GM12878 (cell line): ENCODE results near the gene PQBP1. TPM values are rescaled to one million over a fixed set of nuclear protein-coding genes. Genes with fewer than 3 reads are reported as not detected.
A peak's percentile ranks its signal among the peaks of the same experiment; 100 is the strongest.

Experiments used
- DPF2 ChIP-seq: fragments of 450-650 bp; IDR thresholded peaks from 2 replicates; pipeline ENCODE4 v1.6.1; 2017; ENCODE audit warnings: mild to moderate bottlenecking
- FOXM1 ChIP-seq: IDR thresholded peaks from 2 replicates; pipeline ENCODE4 v1.6.1; 2012; ENCODE audit warnings: low read depth, mild to moderate bottlenecking, inconsistent platforms, low read length, moderate library complexity
- MTA2 ChIP-seq: fragments of 450-650 bp; IDR thresholded peaks from 2 replicates; pipeline ENCODE4 v1.6.1; 2016; ENCODE audit warnings: low read depth, mild to moderate bottlenecking, moderate library complexity
- RAD51 ChIP-seq: fragments of 450-650 bp; IDR thresholded peaks from 2 replicates; pipeline ENCODE4 v1.6.1; 2016; ENCODE audit warnings: moderate library complexity, mild to moderate bottlenecking, inconsistent platforms
- SIN3A ChIP-seq: IDR thresholded peaks from 2 replicates; pipeline ENCODE4 v1.6.1; 2012; ENCODE audit warnings: low read depth, low read length, improper control_type of control experiment
- polyA plus RNA-seq, 11 experiments: library from polyadenylated mRNA; depleted of rRNA in 4 of 11; unstranded in 6 of 11; stranded (reverse) in 5 of 11; fragments of >200 nt; fragmentation: Nextera tagmentation in 4 of 11; fragmentation: Illumina TruSeq in 1 of 11; extraction: Ambion mirVana in 4 of 11; extraction: Trizol in 1 of 11; gene quantifications; 1 replicate in 1 of 11; 2 replicates in 10 of 11; pipeline versions ENCODE4 v1.2.1 to v1.2.3, GENCODE V29; 2011 to 2016; ENCODE audit warnings: inconsistent platforms in 2 of 11, missing spikeins in 2 of 11, low read depth in 1 of 11
- total RNA-seq, 4 experiments: library from RNA; depleted of rRNA in 3 of 4; stranded (reverse); fragments of >200 nt in 3 of 4; fragmentation: Illumina TruSeq in 1 of 4; extraction: Trizol in 1 of 4; gene quantifications; 2 replicates each; pipeline versions ENCODE4 v1.2.1 to v1.2.3, GENCODE V29; 2013 to 2021
- TF ChIP-seq, protein P1 (sequence below), 3 experiments: IDR thresholded peaks in 2 of 3; conservative IDR thresholded peaks in 1 of 3; 2 replicates each; pipeline ENCODE4 v1.5.1; 2011; ENCODE audit warnings: low read depth in 3 of 3, low read length in 3 of 3, mild to moderate bottlenecking in 3 of 3, control low read depth in 2 of 3, moderate library complexity in 2 of 3, inconsistent platforms in 1 of 3, mixed read lengths in 1 of 3; ENCODE audit not compliant: control insufficient read depth in 2 of 3, insufficient read depth in 1 of 3; ENCODE audit errors: extremely low read depth in 1 of 3
- TF ChIP-seq, protein P2 (sequence below): IDR thresholded peaks from 2 replicates; pipeline ENCODE4 v1.6.1; 2012; ENCODE audit warnings: mild to moderate bottlenecking, low read depth, low read length
- TF ChIP-seq, protein P3 (sequence below): fragments of 450-650 bp; IDR thresholded peaks from 2 replicates; pipeline ENCODE4 v1.6.1; 2017; ENCODE audit warnings: mild to moderate bottlenecking, moderate library complexity

Gene PQBP1
- total and polyA plus RNA-seq, 10 of the 15 experiments (the other 5 are each of a cell fraction or from before 2014, with no cell fraction given): 12.5 to 74.8 (median 68.5) TPM

DNA sequence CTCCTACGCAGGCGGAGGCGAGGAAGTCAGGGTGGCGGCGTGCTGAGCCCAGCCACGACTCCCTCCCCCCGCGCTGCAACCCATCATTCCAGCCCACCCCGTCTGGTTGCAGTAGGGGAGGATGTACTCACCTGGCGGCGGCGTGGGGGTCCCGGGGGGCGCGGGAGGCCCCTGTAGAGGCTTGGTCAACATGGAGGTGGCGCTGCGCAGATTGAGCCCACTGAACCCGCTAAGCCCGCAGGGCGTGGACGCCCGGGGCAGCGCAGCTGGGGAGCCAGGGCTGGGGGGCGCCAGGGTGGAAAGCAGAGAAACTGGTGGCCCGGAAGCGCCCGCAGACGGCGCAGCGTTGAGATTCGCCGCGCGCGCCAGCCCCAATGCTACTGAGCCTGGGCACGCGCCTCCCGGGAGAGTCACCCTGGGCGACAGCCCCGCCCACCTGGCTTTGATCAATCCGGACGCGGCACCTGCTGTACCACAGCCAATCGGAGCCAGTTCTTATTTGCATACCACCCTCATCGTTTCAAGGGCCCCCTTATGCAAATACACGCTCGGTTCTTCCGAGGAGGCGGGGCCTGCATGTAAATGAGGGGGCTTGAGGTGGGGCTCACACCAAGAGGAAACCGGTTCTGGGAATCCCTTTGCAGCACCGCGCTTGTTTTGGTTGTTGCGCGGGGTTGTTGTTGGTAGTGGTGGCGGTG lies 21.1 kb downstream of the PQBP1 start, which contains the start of gene PIM2 (continued):
- TF ChIP-seq, protein P1, sequence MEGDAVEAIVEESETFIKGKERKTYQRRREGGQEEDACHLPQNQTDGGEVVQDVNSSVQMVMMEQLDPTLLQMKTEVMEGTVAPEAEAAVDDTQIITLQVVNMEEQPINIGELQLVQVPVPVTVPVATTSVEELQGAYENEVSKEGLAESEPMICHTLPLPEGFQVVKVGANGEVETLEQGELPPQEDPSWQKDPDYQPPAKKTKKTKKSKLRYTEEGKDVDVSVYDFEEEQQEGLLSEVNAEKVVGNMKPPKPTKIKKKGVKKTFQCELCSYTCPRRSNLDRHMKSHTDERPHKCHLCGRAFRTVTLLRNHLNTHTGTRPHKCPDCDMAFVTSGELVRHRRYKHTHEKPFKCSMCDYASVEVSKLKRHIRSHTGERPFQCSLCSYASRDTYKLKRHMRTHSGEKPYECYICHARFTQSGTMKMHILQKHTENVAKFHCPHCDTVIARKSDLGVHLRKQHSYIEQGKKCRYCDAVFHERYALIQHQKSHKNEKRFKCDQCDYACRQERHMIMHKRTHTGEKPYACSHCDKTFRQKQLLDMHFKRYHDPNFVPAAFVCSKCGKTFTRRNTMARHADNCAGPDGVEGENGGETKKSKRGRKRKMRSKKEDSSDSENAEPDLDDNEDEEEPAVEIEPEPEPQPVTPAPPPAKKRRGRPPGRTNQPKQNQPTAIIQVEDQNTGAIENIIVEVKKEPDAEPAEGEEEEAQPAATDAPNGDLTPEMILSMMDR (IDR thresholded peaks at IDR 0.05 in 2 of 3, conservative IDR thresholded peaks at IDR 0.05 in 1 of 3; ENCODE audit: control insufficient read depth in 2 of 3, extremely low read depth in 1 of 3, insufficient read depth in 1 of 3, low read depth in 3 of 3, low read length in 3 of 3): no peak
- TF ChIP-seq MTA2 (no peak), FOXM1 (0 out of 2 replicates have a peak, but pooled peaks have one; percentile 27), DPF2 (0 out of 2 replicates have a peak, but pooled peaks have one; percentile 20), RAD51 (peak; percentile 84), SIN3A (no peak)
- TF ChIP-seq, protein P2, sequence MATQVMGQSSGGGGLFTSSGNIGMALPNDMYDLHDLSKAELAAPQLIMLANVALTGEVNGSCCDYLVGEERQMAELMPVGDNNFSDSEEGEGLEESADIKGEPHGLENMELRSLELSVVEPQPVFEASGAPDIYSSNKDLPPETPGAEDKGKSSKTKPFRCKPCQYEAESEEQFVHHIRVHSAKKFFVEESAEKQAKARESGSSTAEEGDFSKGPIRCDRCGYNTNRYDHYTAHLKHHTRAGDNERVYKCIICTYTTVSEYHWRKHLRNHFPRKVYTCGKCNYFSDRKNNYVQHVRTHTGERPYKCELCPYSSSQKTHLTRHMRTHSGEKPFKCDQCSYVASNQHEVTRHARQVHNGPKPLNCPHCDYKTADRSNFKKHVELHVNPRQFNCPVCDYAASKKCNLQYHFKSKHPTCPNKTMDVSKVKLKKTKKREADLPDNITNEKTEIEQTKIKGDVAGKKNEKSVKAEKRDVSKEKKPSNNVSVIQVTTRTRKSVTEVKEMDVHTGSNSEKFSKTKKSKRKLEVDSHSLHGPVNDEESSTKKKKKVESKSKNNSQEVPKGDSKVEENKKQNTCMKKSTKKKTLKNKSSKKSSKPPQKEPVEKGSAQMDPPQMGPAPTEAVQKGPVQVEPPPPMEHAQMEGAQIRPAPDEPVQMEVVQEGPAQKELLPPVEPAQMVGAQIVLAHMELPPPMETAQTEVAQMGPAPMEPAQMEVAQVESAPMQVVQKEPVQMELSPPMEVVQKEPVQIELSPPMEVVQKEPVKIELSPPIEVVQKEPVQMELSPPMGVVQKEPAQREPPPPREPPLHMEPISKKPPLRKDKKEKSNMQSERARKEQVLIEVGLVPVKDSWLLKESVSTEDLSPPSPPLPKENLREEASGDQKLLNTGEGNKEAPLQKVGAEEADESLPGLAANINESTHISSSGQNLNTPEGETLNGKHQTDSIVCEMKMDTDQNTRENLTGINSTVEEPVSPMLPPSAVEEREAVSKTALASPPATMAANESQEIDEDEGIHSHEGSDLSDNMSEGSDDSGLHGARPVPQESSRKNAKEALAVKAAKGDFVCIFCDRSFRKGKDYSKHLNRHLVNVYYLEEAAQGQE: peak; percentile 60
- TF ChIP-seq, protein P3, sequence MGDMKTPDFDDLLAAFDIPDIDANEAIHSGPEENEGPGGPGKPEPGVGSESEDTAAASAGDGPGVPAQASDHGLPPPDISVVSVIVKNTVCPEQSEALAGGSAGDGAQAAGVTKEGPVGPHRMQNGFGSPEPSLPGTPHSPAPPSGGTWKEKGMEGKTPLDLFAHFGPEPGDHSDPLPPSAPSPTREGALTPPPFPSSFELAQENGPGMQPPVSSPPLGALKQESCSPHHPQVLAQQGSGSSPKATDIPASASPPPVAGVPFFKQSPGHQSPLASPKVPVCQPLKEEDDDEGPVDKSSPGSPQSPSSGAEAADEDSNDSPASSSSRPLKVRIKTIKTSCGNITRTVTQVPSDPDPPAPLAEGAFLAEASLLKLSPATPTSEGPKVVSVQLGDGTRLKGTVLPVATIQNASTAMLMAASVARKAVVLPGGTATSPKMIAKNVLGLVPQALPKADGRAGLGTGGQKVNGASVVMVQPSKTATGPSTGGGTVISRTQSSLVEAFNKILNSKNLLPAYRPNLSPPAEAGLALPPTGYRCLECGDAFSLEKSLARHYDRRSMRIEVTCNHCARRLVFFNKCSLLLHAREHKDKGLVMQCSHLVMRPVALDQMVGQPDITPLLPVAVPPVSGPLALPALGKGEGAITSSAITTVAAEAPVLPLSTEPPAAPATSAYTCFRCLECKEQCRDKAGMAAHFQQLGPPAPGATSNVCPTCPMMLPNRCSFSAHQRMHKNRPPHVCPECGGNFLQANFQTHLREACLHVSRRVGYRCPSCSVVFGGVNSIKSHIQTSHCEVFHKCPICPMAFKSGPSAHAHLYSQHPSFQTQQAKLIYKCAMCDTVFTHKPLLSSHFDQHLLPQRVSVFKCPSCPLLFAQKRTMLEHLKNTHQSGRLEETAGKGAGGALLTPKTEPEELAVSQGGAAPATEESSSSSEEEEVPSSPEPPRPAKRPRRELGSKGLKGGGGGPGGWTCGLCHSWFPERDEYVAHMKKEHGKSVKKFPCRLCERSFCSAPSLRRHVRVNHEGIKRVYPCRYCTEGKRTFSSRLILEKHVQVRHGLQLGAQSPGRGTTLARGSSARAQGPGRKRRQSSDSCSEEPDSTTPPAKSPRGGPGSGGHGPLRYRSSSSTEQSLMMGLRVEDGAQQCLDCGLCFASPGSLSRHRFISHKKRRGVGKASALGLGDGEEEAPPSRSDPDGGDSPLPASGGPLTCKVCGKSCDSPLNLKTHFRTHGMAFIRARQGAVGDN: peak; percentile 44
